CD4-positive, CD25-positive, alpha-beta regulatory T cell (primary cell): ENCODE measurements around the gene ENO1. TPM values are rescaled to one million over a fixed set of nuclear protein-coding genes. Genes with fewer than 3 reads are reported as not detected.
"Not testable (repeated sequence)": the region's sequence is repeated elsewhere in the genome, so short reads cannot be mapped to it uniquely, and the experiment has no call there.

Source experiments
- ATAC-seq, 2 donors: fragments of 150-1000 bp; cut with Tn5 transposase; one replicate each; pipeline ENCODE4 v1.10.0; 2021; ENCODE audit warnings: low read depth in 2 of 2, moderate number of reproducible peaks in 2 of 2, moderate library complexity in 1 of 2
- DNase-seq, 3 donors: peaks; one replicate each; pipeline versions ENCODE4 v3.0.0 to v3.0.0-alpha.2; 2012 to 2022; ENCODE audit warnings: mixed read lengths in 1 of 3
- H3K27ac ChIP-seq: one replicate; pipeline ENCODE4 v1.7.0; 2013; ENCODE audit warnings: mild to moderate bottlenecking, low read length; ENCODE audit not compliant: insufficient read depth, poor library complexity, severe bottlenecking
- H3K27me3 ChIP-seq: one replicate; pipeline ENCODE4 v1.7.0; 2013; ENCODE audit warnings: low read length; ENCODE audit not compliant: control insufficient read depth, insufficient read depth
- H3K36me3 ChIP-seq: one replicate; pipeline ENCODE4 v1.7.0; 2013; ENCODE audit warnings: mild to moderate bottlenecking, low read length, moderate library complexity; ENCODE audit not compliant: control insufficient read depth, insufficient read depth
- H3K4me1 ChIP-seq: 2 replicates; pipeline ENCODE4 v1.7.0; 2013; ENCODE audit warnings: mild to moderate bottlenecking, low read length; ENCODE audit not compliant: insufficient read depth, control insufficient read depth, poor library complexity, severe bottlenecking
- H3K4me3 ChIP-seq: one replicate; pipeline ENCODE4 v1.7.0; 2013; ENCODE audit warnings: low read depth, mild to moderate bottlenecking, low read length, moderate library complexity
- H3K9me3 ChIP-seq, 2 experiments: 1 replicate in 1 of 2; 2 replicates in 1 of 2; pipeline ENCODE4 v1.7.0; 2013; ENCODE audit warnings: low read length in 2 of 2, mild to moderate bottlenecking in 1 of 2, moderate library complexity in 1 of 2; ENCODE audit not compliant: control insufficient read depth in 2 of 2
- H3K27ac Mint-ChIP-seq, 3 donors: one replicate each; pipeline ENCODE4 v1.8.0; 2020 to 2022; ENCODE audit warnings: mild to moderate bottlenecking in 3 of 3, mixed read lengths in 3 of 3, moderate library complexity in 2 of 3
- H3K27me3 Mint-ChIP-seq: one replicate; pipeline ENCODE4 v1.8.0; 2022; ENCODE audit warnings: mild to moderate bottlenecking, mixed read lengths
- H3K36me3 Mint-ChIP-seq: one replicate; pipeline ENCODE4 v1.8.0; 2020; ENCODE audit warnings: mixed read lengths
- H3K4me1 Mint-ChIP-seq, 4 donors: one replicate each; pipeline ENCODE4 v1.8.0; 2020 to 2022; ENCODE audit warnings: mixed read lengths in 4 of 4, mild to moderate bottlenecking in 1 of 4
- H3K4me3 Mint-ChIP-seq, 4 donors: one replicate each; pipeline ENCODE4 v1.8.0; 2020 to 2022; ENCODE audit warnings: mild to moderate bottlenecking in 4 of 4, mixed read lengths in 4 of 4, moderate library complexity in 3 of 4
- H3K9me3 Mint-ChIP-seq, 7 donors: one replicate each; pipeline ENCODE4 v1.8.0; 2020 to 2022; ENCODE audit warnings: mixed read lengths in 7 of 7, mild to moderate bottlenecking in 3 of 7, moderate library complexity in 2 of 7
- polyA plus RNA-seq, 4 donors: library from polyadenylated mRNA; unstranded; fragments of 300-500 nt; fragmentation: Illumina TruSeq; gene quantifications; one replicate each; pipeline ENCODE4 v1.2.3, GENCODE V29; 2021
- total RNA-seq: library from RNA; stranded (reverse); gene quantifications from one replicate; pipeline ENCODE4 v1.2.3, GENCODE V29; 2022

The ENO1 gene
- total and polyA plus RNA-seq, 5 donors from 2014 or later = 353 to 1,094 (median 1,046) TPM

DNA sequence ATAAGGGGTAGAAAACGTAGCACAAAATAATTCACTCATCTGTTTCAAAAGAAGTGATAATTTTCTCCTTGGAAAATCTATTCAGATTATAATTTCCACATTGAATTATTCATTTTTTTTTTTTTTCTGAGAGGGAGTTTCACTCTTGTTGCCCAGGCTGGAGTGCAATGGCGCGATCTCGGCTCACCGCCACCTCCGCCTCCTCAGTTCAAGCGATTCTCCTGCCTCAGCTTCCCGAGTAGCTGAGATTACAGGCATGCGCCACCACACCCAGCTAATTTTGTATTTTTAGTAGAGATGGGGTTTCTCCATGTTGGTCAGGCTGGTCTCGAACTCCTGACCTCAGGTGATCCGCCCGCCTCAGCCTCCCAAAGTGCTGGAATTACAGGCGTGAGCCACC is 59.7 kb downstream of the ENO1 start:
- not testable (repeated sequence) for H3K36me3 ChIP-seq, H3K27ac Mint-ChIP-seq, H3K36me3 Mint-ChIP-seq, DNase-seq, H3K9me3 Mint-ChIP-seq, H3K27me3 ChIP-seq, ATAC-seq, H3K9me3 ChIP-seq
- Mint-ChIP-seq H3K4me1 (peaks cover 27 to 39% (median 32%) of the 10 kb centered on the region in 4 donors), H3K4me3 (peak overlapping the region; percentile 10 to 96 (median 35)), H3K27me3 (peaks cover 60% of the 10 kb centered on the region)
- Histone ChIP-seq H3K27ac (peak overlapping the region; percentile 85), H3K4me3 (peak overlapping the region; percentile 86), H3K4me1 (peaks cover 30% of the 10 kb centered on the region)

DNA sequence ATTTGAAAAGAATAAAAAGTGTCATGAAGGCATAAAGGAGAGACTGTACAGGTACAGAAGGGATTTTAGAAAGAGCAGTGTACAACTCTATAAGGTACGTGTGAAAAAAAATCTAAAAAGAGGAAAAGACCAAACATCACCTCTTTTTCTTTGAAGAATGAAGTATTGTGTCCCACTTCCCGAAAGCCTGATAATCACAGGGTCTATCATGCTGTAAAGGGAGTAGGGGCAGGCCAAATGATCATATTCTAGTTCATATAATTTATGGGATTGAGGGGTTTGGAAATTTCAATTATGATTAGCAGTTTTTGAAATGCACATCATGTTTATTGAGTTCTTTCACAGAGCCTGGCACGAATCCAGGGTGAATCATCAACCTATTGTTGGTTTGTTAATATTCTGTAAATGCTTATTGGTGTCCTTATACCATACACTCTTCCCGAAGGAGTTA is 60.1 kb downstream of the ENO1 start:
- Mint-ChIP-seq H3K36me3 (no peaks in the 10 kb centered on the region), H3K9me3 (no peaks in the 10 kb centered on the region), H3K27me3 (peaks cover 60% of the 10 kb centered on the region), H3K4me3 (peak overlapping the region; percentile 84 to 96 (median 88)), H3K27ac (peak overlapping the region; percentile 75 to 91 (median 89)), H3K4me1 (peaks cover 27 to 41% (median 32%) of the 10 kb centered on the region in 4 donors)
- no peak for ATAC-seq
- Histone ChIP-seq H3K9me3 (no peaks in the 10 kb centered on the region), H3K27ac (peak overlapping the region; percentile 85), H3K27me3 (no peaks in the 10 kb centered on the region), H3K4me3 (peak overlapping the region; percentile 86), H3K4me1 (peaks cover 30% of the 10 kb centered on the region), H3K36me3 (no peaks in the 10 kb centered on the region)
- DNase-seq = no peak

- H3K36me3 Mint-ChIP-seq = no peaks in the 10 kb centered on the region
- Histone ChIP-seq H3K4me3 (peak within 1 kb of the TSS; percentile 87), H3K36me3 (no peaks in the 10 kb centered on the region), H3K9me3 (no peaks in the 10 kb centered on the region), H3K27ac (peak within 1 kb of the TSS; percentile 85), H3K27me3 (no peaks in the 10 kb centered on the region), H3K4me1 (peaks cover 30% of the 10 kb centered on the region)
- H3K27me3 Mint-ChIP-seq = peaks cover 56% of the 10 kb centered on the region
- H3K4me1 Mint-ChIP-seq = peaks cover 28 to 46% (median 38%) of the 10 kb centered on the region in 4 donors
- DNase-seq (peak; percentile 93 to 98 (median 96)), ATAC-seq (peak; percentile 98 to 99)
- peak within 1 kb of the TSS; percentile 88 to 96 (median 90) for H3K4me3 Mint-ChIP-seq
- no peaks in the 10 kb centered on the region for H3K9me3 Mint-ChIP-seq
- H3K27ac Mint-ChIP-seq = peak within 1 kb of the TSS; percentile 91 to 97 (median 95)
These were observed 60.8 kb downstream of the ENO1 start, which contains the start of gene RERE for GRCh38 chr1:8817412-8818324. Gene RERE (minus strand): TSS chr1:8817640.

DNA sequence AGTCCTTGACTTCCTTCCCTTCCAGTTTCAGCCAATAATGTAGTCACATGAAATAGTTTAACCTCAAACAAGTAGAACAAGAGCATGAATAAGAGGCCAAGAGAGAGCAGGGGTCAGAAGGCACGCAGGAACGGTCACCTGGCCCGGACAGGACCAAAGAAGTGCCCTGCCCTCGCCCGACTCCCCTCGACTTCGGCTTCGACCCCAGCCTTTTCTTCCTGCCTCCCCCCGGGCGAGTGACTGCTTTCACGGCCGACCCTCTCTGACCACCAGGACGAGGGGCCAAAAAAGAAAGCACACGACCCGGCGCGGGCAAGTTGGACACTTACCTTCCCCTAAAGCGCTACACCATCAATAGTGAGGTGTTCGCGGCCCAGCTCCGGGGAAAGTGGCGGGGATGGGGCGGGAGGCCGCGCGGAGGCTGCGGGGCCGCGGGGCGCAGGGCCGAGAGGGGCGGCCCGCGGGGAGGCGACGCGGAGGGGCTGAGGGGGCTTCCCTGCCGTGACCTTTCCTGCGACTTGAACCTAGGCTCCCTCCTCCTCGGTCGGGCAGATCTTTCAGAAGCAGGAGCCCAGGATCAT is 61.6 kb downstream of the ENO1 start:
- Histone ChIP-seq H3K27ac (peak overlapping the region; percentile 85), H3K9me3 (no peaks in the 10 kb centered on the region), H3K4me3 (peak overlapping the region; percentile 87), H3K27me3 (no peaks in the 10 kb centered on the region), H3K36me3 (no peaks in the 10 kb centered on the region), H3K4me1 (peaks cover 30% of the 10 kb centered on the region)
- ATAC-seq (no peak), DNase-seq (peak in 1 of 3 donors; percentile 45)
- Mint-ChIP-seq H3K4me3 (peak overlapping the region; percentile 88 to 96 (median 90)), H3K9me3 (no peaks in the 10 kb centered on the region), H3K4me1 (peaks cover 28 to 48% (median 38%) of the 10 kb centered on the region in 4 donors), H3K27me3 (peaks cover 49% of the 10 kb centered on the region), H3K36me3 (no peaks in the 10 kb centered on the region), H3K27ac (peak overlapping the region; percentile 91 to 97 (median 95))

GRCh38 chr1:8816264-8816663 is 62.2 kb downstream of the ENO1 start:
- H3K27ac ChIP-seq = peak overlapping the region; percentile 85
- Mint-ChIP-seq H3K36me3 (no peaks in the 10 kb centered on the region), H3K4me3 (peak overlapping the region; percentile 88 to 96 (median 90)), H3K27me3 (peaks cover 45% of the 10 kb centered on the region), H3K27ac (peak overlapping the region; percentile 86 to 97 (median 91)), H3K4me1 (peaks cover 28 to 50% (median 42%) of the 10 kb centered on the region in 4 donors), H3K9me3 (no peaks in the 10 kb centered on the region)
- H3K36me3 ChIP-seq = no peaks in the 10 kb centered on the region
- no peaks in the 10 kb centered on the region for H3K27me3 ChIP-seq
- DNase-seq (peak in 1 of 3 donors; percentile 29), ATAC-seq (no peak)
- H3K4me1 ChIP-seq = peaks cover 30% of the 10 kb centered on the region
- H3K9me3 ChIP-seq = no peaks in the 10 kb centered on the region
- H3K4me3 ChIP-seq = peak overlapping the region; percentile 87

GRCh38 chr1:8815582-8816151 is 62.8 kb downstream of the ENO1 start:
- Mint-ChIP-seq H3K36me3 (no peaks in the 10 kb centered on the region), H3K9me3 (no peaks in the 10 kb centered on the region), H3K27ac (peak overlapping the region; percentile 86 to 97 (median 91)), H3K27me3 (peaks cover 39% of the 10 kb centered on the region), H3K4me3 (peak overlapping the region; percentile 88 to 96 (median 90)), H3K4me1 (peaks cover 33 to 54% (median 42%) of the 10 kb centered on the region in 4 donors)
- no peaks in the 10 kb centered on the region for H3K36me3 ChIP-seq
- no peak for ATAC-seq
- DNase-seq = peak in 1 of 3 donors; percentile 39
- no peaks in the 10 kb centered on the region for H3K9me3 ChIP-seq
- H3K27me3 ChIP-seq = no peaks in the 10 kb centered on the region
- peak overlapping the region; percentile 87 for H3K4me3 ChIP-seq
- peaks cover 30% of the 10 kb centered on the region for H3K4me1 ChIP-seq
- no peak overlapping the region for H3K27ac ChIP-seq

GRCh38 chr1:8814865-8815264 is 63.6 kb downstream of the ENO1 start:
- no peaks in the 10 kb centered on the region for H3K36me3 Mint-ChIP-seq
- H3K9me3 ChIP-seq = no peaks in the 10 kb centered on the region
- H3K4me3 ChIP-seq = no peak overlapping the region
- H3K27ac Mint-ChIP-seq = peak overlapping the region in 2 of 3 donors; percentile 34 to 91
- H3K4me1 ChIP-seq = peaks cover 30% of the 10 kb centered on the region
- no peaks in the 10 kb centered on the region for H3K36me3 ChIP-seq
- H3K9me3 Mint-ChIP-seq = no peaks in the 10 kb centered on the region
- peaks cover 35 to 54% (median 42%) of the 10 kb centered on the region in 4 donors for H3K4me1 Mint-ChIP-seq
- no peaks in the 10 kb centered on the region for H3K27me3 ChIP-seq
- peaks cover 36% of the 10 kb centered on the region for H3K27me3 Mint-ChIP-seq
- ATAC-seq (no peak), DNase-seq (peak in 1 of 3 donors; percentile 13)
- H3K4me3 Mint-ChIP-seq = peak overlapping the region; percentile 41 to 96 (median 75)
- H3K27ac ChIP-seq = no peak overlapping the region
